ENCODE data around the gene ZNF816.
A peak's percentile ranks its signal among the peaks of the same experiment; 100 is the strongest.
"Not testable (repeated sequence)": the region's sequence is repeated elsewhere in the genome, so short reads cannot be mapped to it uniquely, and the experiment has no call there.

ZNF816 gene

DNA sequence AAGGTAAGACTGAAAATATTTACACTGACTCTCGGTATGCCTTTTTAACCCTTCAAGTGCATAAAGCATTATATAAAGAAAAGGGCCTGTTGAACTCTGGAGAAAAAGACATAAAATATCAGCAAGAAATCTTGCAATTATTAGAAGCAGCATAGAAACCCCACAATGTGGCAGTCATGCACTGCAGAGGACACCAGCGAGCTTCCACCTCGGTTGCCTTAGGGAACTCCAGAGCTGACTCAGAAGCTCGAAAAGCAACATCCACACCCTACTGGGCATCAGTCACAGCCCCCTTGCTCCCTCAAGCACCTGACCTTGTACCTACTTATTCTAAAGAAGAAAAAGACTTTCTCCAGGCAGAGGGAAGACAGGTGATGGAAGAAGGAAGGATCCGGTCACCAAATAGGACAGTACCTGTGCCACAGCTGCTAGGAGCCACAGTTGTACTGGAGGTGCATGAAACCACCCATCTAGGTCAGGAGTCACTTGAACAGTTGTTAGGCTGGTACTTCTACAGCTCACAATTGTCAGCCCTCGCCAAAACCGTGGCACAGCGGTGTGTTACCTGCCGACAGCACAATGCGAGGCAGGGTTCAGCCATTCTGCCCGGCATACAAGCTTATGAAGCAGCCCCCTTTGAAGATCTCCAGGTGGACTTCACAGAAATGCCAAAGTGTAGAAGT, 2.9 kb downstream of the ZNF816 start:
- no peak for DNase-seq

GRCh38 chr19:52957591-52957990, 5.1 kb downstream of the ZNF816 start:
- DNase-seq = no peak

GRCh38 chr19:52956917-52957316, 5.8 kb downstream of the ZNF816 start:
- no peak for DNase-seq

DNA sequence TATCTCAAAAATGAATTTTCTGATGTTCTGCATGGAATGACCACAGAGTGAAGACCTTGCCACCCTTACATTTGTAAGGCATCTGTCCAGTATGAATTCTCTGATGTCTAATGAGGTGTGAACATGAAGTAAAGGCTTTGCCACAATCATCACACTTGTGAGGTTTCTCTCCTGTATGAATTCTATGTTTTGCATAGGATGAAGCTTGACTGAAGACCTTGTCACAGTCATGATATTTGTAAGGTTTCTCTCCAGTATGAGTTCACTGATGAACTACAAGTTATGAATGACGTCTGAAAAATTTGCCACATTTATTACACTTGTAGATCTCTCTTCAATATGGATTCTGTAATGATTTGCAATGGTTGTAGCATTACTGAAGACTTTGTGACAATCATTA, 13.3 kb downstream of the ZNF816 start:
- DNase-seq = no peak

GRCh38 chr19:52948025-52948770, 14.5 kb downstream of the ZNF816 start:
- no peak for DNase-seq

- no peak for DNase-seq
Observed at GRCh38 chr19:52946322-52947310, 16.1 kb downstream of the ZNF816 start.

- DNase-seq = no peak
Observed at GRCh38 chr19:52945652-52946321, 16.9 kb downstream of the ZNF816 start.

DNA sequence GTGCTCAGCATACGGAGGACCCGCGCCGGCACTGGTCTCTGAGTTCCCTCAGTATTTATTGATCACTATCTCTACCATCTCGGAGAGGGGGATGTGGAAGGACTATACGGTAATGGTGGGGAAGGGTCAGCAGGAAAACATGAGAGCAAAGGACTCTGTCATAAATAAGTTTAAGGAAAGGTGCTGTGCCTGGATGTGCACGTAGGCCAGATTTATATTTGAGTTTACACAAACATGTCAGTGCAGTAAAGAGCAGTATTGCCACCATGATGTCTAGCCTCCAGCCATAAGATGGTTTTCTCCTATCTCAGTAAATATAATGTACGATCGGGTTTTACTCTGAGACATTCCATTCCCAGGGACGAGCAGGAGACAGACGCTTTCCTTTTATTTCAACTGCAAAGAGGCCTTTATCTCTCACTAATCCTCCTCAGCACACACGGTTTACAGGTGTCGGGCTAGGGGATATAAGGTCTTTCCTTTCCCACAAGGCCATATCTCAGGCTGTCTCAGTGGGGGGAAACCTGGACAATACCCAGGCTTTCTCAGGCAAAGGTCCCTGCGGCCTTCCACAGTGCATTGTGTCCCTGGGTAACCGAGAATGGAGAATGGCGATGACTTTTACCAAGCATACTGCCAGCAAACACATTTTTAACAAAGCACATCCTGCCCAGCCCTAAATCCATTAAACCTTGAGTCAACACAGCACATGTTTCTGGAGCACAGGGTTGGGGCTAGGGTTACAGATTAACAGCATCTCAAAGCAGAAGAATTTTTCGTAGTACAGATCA, 17.8 kb downstream of the ZNF816 start:
- not testable (repeated sequence) for DNase-seq

DNA sequence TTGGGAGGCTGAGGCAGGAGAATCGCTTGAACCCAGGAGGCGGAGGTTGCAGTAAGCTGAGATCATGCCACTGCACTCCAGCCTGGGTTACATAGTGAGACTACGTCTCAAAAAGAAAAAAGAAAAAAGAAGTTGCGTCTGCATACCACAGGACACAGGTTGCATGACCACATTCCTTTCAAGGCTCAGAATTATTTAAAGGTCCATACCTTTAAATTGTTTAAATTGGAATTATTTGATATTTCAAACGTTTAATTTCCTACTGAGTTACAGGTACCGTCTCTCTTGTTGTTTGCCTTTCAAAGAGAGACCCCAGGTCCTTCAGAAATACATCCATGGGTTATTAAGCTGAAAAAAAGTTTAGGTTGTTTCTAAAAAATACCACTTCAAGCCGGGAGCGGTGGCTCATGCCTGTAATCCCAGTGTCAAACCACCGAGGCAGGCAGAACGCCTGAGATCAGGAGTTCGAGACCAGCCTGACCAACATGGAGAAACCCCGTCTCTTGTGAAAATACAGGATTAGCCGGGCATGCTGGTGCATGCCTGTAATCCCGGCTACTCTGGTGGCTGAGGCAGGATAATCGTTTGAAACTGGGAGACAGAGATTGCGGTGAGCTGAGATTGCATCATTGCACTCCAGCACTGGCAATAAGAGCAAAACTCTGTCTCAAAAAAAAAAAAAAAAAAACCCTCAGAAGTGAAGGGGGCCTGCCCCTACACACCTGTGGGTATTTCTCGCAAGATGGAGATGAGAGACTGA, 18.6 kb downstream of the ZNF816 start:
- no peak for DNase-seq

GRCh38 chr19:52943134-52943883, 19.4 kb downstream of the ZNF816 start:
- DNase-seq = no peak

GRCh38 chr19:52942386-52943133, 20.1 kb downstream of the ZNF816 start:
- peak; percentile 91 to 93 (median 91) for DNase-seq

GRCh38 chr19:52941941-52942385, 20.7 kb downstream of the ZNF816 start:
- peak in 1 of 5 donors; percentile 12 for DNase-seq

DNA sequence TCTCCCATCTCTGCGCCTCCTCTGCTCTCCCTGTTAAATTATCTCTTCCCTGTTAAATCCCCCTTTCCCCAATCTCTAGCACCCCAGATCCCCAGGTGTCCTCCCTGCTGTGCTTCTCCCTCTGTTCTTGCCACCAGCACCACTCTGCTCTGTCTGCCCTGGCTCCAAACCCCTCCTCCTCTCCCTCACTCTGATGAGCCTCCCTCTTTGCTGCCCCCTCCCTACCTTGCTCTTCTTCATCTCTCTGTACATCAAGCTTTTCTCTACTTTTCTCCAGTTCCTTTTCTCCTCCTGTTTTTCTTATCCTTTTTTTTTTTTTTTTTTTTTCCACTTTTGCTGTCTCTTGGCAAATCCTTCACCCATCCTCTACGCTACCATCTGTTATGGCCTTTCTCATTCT, 21.2 kb downstream of the ZNF816 start:
- not testable (repeated sequence) for DNase-seq

- DNase-seq = not testable (repeated sequence)
Observed at GRCh38 chr19:52940905-52941304, 21.8 kb downstream of the ZNF816 start.

DNA sequence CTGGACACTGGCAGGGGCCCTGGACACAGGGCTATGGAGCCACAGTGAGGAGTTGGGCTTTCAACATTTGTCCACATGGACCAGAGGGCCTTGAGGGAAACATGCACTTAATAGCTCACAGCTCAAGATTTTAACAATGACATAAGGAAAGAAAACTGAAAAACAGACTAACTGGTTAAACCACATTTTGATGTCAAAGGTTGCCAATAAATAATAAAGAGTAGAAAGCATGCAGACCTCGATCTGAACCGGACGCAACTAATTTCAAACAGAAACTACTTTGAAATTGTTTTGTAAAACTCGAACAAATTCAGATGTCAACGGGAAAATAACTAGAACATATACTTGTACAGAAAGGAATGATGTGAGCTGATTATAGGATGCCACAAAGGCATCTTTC, 23.9 kb downstream of the ZNF816 start:
- no peak for DNase-seq

- DNase-seq = no peak
Observed at GRCh38 chr19:52936954-52937325, 25.7 kb downstream of the ZNF816 start.

DNA sequence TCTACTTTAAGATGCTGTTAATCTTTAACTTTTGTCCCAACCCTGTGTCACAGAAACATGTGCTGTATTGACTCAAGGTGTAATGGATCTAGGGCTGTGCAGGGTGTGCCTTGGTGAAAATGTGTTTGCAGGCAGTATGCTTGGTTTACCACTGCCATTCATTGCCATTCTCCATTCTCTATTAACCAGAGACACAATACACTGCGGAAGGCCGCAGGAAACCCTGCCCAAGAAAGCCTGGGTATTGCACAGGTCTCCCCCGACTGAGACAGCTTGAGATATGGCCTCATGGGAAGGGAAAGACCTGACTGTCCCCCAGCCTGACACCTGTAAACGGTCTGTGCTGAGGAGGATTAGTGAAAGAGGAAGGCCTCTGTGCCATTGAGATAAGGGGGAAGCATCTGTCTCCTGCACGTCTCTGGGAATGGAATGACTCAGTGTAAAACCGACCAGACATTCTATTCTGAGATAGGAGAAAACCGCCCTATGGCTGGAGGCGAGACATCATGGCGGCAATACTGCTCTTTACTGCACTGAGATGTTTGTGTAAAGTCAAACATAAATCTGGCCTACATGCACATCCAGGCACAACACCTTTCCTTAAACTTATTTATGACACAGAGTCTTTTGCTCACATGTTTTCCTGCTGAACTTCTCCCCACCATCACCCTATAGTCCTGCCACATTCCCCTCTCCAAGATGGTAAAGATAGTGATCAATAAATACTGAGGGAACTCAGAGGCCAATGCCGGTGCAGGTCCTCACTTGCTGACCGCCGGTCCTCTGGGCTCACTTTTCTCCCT, 26.3 kb downstream of the ZNF816 start:
- DNase-seq = no peak

DNA sequence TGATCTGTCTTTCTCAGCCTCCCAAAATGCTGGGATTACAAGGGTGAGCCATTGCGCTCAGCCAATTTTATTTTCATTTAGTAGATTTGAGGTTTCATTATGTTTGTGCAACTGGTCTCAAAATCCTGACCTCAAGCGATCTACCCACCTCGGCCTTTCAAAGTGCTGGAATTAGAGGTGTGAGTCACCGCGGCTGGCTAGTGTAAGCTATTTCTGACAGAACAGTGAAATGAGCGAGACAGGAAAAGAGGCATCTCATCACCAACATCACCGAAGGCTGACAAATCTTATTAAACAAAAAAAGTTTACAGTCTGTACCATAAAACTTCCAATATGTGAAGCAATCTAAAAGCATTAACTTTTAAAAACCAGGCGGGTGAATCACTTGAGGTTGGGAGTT, 27.2 kb downstream of the ZNF816 start:
- no peak for DNase-seq

Measured in T-helper 1 cell (primary cell).